ENCODE results near the gene PTH1R. TPM values are rescaled to one million over a fixed set of nuclear protein-coding genes. Genes with fewer than 3 reads are reported as not detected.

PTH1R gene
- total RNA-seq, 1 experiment from 2014 or later = 1.0 TPM

GRCh38 chr3:46844881-46845312, 32.6 kb upstream of the PTH1R start:
- Histone ChIP-seq H3K4ac (ENCODE audit: low read depth, low read length) (no peak overlapping the region), H3K9ac (ENCODE audit: extremely low read depth, insufficient read length, low read length) (no peak overlapping the region), H2BK15ac (ENCODE audit: low read depth, low read length) (no peak overlapping the region), H3K79me1 (ENCODE audit: insufficient read depth, low read depth, low read length, poor library complexity, severe bottlenecking) (no peaks in the 10 kb centered on the region), H2BK20ac (ENCODE audit: low read depth, low read length, poor library complexity, severe bottlenecking) (no peak overlapping the region), H3K23me2 (ENCODE audit: insufficient read length, low read depth, low read length, poor library complexity, severe bottlenecking) (peaks cover 6% of the 10 kb centered on the region), H4K8ac (replicated peaks; ENCODE audit: insufficient read length, low read depth, low read length) (no peak overlapping the region), H3K79me2 (ENCODE audit: insufficient read depth, low read length) (no peaks in the 10 kb centered on the region), H3K23ac (ENCODE audit: insufficient read length, low read depth, low read length) (no peak overlapping the region), H4K20me1 (ENCODE audit: control insufficient read depth, insufficient read depth, insufficient read length) (no peaks in the 10 kb centered on the region), H3K27me3 (ENCODE audit: insufficient read depth, low read length) (no peaks in the 10 kb centered on the region), H2AK5ac (ENCODE audit: insufficient read length, low read length) (no peak overlapping the region), H3K9me3 (ENCODE audit: control insufficient read depth, low read depth, low read length) (no peaks in the 10 kb centered on the region), H2BK5ac (ENCODE audit: insufficient read length, low read length) (no peak overlapping the region), H3K18ac (ENCODE audit: insufficient read length, low read depth, low read length) (no peak overlapping the region), H3K14ac (ENCODE audit: insufficient read depth, low read length) (peak overlapping the region; percentile 41; the same call in 1 of the 2 replicates), H4K5ac (ENCODE audit: insufficient read length, low read depth, low read length) (no peak overlapping the region), H3T11ph (ENCODE audit: low read length) (no peak overlapping the region), H2BK12ac (ENCODE audit: insufficient read length, low read depth, low read length) (no peak overlapping the region), H2AFZ (ENCODE audit: low read length) (no peak overlapping the region), H3K4me2 (ENCODE audit: insufficient read depth, insufficient read length, low read length) (peak overlapping the region; percentile 1), H3K4me1 (ENCODE audit: insufficient read depth, low read length) (0 out of 2 replicates have a peak, but pooled peaks cover 2% of the 10 kb centered on the region), H3K27ac (ENCODE audit: insufficient read length, low read depth, low read length) (no peak overlapping the region), H3K56ac (ENCODE audit: insufficient read length, low read depth, low read length) (no peak overlapping the region), H2BK120ac (ENCODE audit: low read depth, low read length, poor library complexity, severe bottlenecking) (no peak overlapping the region), H4K91ac (ENCODE audit: insufficient read length, low read depth, low read length) (no peak overlapping the region)
- Mint-ChIP-seq H3K4me1 (peaks cover 11 to 24% of the 10 kb centered on the region in 2 experiments), H3K9me3 (peaks cover 23 to 25% of the 10 kb centered on the region in 2 experiments), H3K27ac (no peak overlapping the region), H3K27me3 (ENCODE audit: low read depth) (peaks cover 14% of the 10 kb centered on the region), H3K36me3 (ENCODE audit: insufficient read depth in 1 of 3, low read depth in 3 of 3) (peaks cover 3 to 15% (median 3%) of the 10 kb centered on the region in 3 experiments; a peak in 4 of 7 replicates), H3K4me3 (no peak overlapping the region; a peak in 1 of 5 replicates)
- no peak for TF ChIP-seq CTCF (conservative IDR thresholded peaks at IDR 0.05)
- DNase-seq = no peak
- WGBS (ENCODE audit: extremely low coverage, insufficient read length, low lambda C conversion rate) = no CpG with 5 or more reads among the region's 11 CpGs

Measured in H9 (cell line).